B cell (primary cell): ENCODE data around the gene ZG16. TPM values are rescaled to one million over a fixed set of nuclear protein-coding genes. Genes with fewer than 3 reads are reported as not detected.
"Not testable (repeated sequence)": the region's sequence is repeated elsewhere in the genome, so short reads cannot be mapped to it uniquely, and the experiment has no call there.

Experiments used
- ATAC-seq: fragments of 200-7000 bp; cut with Tn5 transposase; one replicate; pipeline ENCODE4 v1.10.0; 2021; ENCODE audit warnings: low read depth, mild to moderate bottlenecking, moderate number of reproducible peaks, moderate library complexity
- CTCF ChIA-PET: fragments of 350-600 bp; sonication (Branson Sonifier 250); formaldehyde crosslinking; loops from one replicate; lab custom pipeline; 2021; ENCODE audit warnings: antibody characterized with exemption, inconsistent platforms; lab: Charles Lee
- POLR2A ChIA-PET: fragments of 350-600 bp; sonication (Branson Sonifier 250); formaldehyde crosslinking; loops from one replicate; lab custom pipeline; 2021; ENCODE audit warnings: antibody characterized with exemption; lab: Charles Lee
- DNase-seq: peaks from one replicate; pipeline ENCODE4 v3.0.0; 2013
- H2AFZ ChIP-seq: 2 replicates; pipeline ENCODE4 v1.6.1; 2012; ENCODE audit warnings: mild to moderate bottlenecking, low read depth, low read length; ENCODE audit not compliant: insufficient read depth, poor library complexity, severe bottlenecking
- H3K27ac ChIP-seq, 2 donors: 1 replicate in 1 of 2; 2 replicates in 1 of 2; pipeline ENCODE4 v1.5.1; 2012 to 2013; ENCODE audit warnings: low read length in 2 of 2, mild to moderate bottlenecking in 2 of 2, moderate library complexity in 1 of 2
- H3K27me3 ChIP-seq, 4 experiments: fragments of 200-600 bp in 1 of 4; sonication (generic) in 1 of 4; replicated peaks in 1 of 4; 1 replicate in 2 of 4; 2 replicates in 2 of 4; pipeline versions ENCODE4 v1.6.1 to v1.7.0; 2013 to 2016; ENCODE audit warnings: low read length in 3 of 4, mild to moderate bottlenecking in 2 of 4, mixed read lengths in 1 of 4, moderate library complexity in 1 of 4; ENCODE audit not compliant: insufficient read depth in 4 of 4, control insufficient read depth in 3 of 4; ENCODE audit errors: control extremely low read depth in 1 of 4
- H3K36me3 ChIP-seq, 2 experiments: replicated peaks in 1 of 2; 1 replicate in 1 of 2; 2 replicates in 1 of 2; pipeline versions ENCODE4 v1.6.1 to v1.7.1; 2013; ENCODE audit warnings: low read length in 1 of 2; ENCODE audit not compliant: insufficient read depth in 2 of 2, control insufficient read depth in 1 of 2; ENCODE audit errors: control extremely low read depth in 1 of 2, extremely low read depth in 1 of 2
- H3K4me1 ChIP-seq, 2 donors: fragments of 200-600 bp in 1 of 2; sonication (generic) in 1 of 2; 1 replicate in 1 of 2; 2 replicates in 1 of 2; pipeline versions ENCODE4 v1.5.1 to v1.6.1; 2013 to 2017; ENCODE audit warnings: low read length in 2 of 2; ENCODE audit not compliant: control insufficient read depth in 2 of 2, insufficient read depth in 2 of 2
- H3K4me2 ChIP-seq: replicated peaks from 2 replicates; pipeline ENCODE3; 2012; ENCODE audit warnings: mild to moderate bottlenecking, low read depth, low read length; ENCODE audit not compliant: poor library complexity, severe bottlenecking
- H3K4me3 ChIP-seq, 5 experiments: fragments of 200-600 bp in 1 of 5; sonication (generic) in 1 of 5; 1 replicate in 3 of 5; 2 replicates in 2 of 5; pipeline versions ENCODE4 v1.5.1 to v1.7.0; 2011 to 2016; ENCODE audit warnings: low read length in 4 of 5, mild to moderate bottlenecking in 4 of 5, low read depth in 2 of 5, control low read depth in 1 of 5, moderate library complexity in 1 of 5; ENCODE audit not compliant: insufficient read depth in 1 of 5; ENCODE audit errors: control extremely low read depth in 1 of 5, extremely low read depth in 1 of 5
- H3K79me2 ChIP-seq: fragments of 200-600 bp; sonication (generic); one replicate; pipeline ENCODE4 v1.6.0; 2016; ENCODE audit warnings: low read length; ENCODE audit not compliant: control insufficient read depth, insufficient read depth
- H3K9ac ChIP-seq: fragments of 200-600 bp; sonication (generic); 2 replicates; pipeline ENCODE4 v1.6.1; 2017; ENCODE audit warnings: mild to moderate bottlenecking, low read length, moderate library complexity
- H3K9me3 ChIP-seq, 3 donors: one replicate each; pipeline versions ENCODE4 v1.6.1 to v1.7.1; 2013; ENCODE audit warnings: low read length in 2 of 3; ENCODE audit not compliant: control insufficient read depth in 2 of 3, insufficient read depth in 1 of 3; ENCODE audit errors: control extremely low read depth in 1 of 3
- H4K20me1 ChIP-seq: 2 replicates; pipeline ENCODE4 v1.6.0; 2012; ENCODE audit warnings: mild to moderate bottlenecking, low read length; ENCODE audit not compliant: insufficient read depth, control insufficient read depth, poor library complexity, severe bottlenecking
- H3K27ac Mint-ChIP-seq: one replicate; pipeline ENCODE4 v1.8.0; 2021; ENCODE audit warnings: mixed read lengths
- H3K27me3 Mint-ChIP-seq: one replicate; pipeline ENCODE4 v1.8.0; 2021; ENCODE audit warnings: mixed read lengths
- H3K4me1 Mint-ChIP-seq: one replicate; pipeline ENCODE4 v1.8.0; 2021; ENCODE audit warnings: mixed read lengths
- H3K4me3 Mint-ChIP-seq: one replicate; pipeline ENCODE4 v1.8.0; 2021; ENCODE audit warnings: mixed read lengths
- H3K9me3 Mint-ChIP-seq: one replicate; pipeline ENCODE4 v1.8.0; 2022; ENCODE audit warnings: mixed read lengths; ENCODE audit not compliant: insufficient read depth
- CTCF ChIP-seq: fragments of 200-600 bp; IDR thresholded peaks from one replicate; pipeline ENCODE4 v1.8.0; 2022; ENCODE audit warnings: antibody characterized with exemption, mild to moderate bottlenecking
- EZH2 ChIP-seq: IDR thresholded peaks from 2 replicates; pipeline ENCODE4 v1.6.1; 2012; ENCODE audit warnings: borderline replicate concordance, low read depth, mild to moderate bottlenecking, moderate library complexity, low read length; ENCODE audit not compliant: insufficient read depth, poor library complexity, severe bottlenecking
- WGBS: methylation state at CpG from one replicate; pipeline ENCODE4 v1.1.5; 2013; ENCODE audit warnings: missing lambda C conversion rate; ENCODE audit not compliant: insufficient coverage; 5-methylcytosine and 5-hydroxymethylcytosine counted together
- intact Hi-C: fragments of 100-400 bp; cut with micrococcal nuclease; formaldehyde crosslinking; loops from one replicate; pipeline ENCODE4 v1.10.0; 2022
- polyA plus RNA-seq: library from polyadenylated mRNA; depleted of rRNA; stranded (reverse); fragments of >200 nt; gene quantifications from 2 replicates; pipeline ENCODE4 v1.2.3, GENCODE V29; 2012
- total RNA-seq, 2 donors: library from RNA; stranded (reverse); fragments of 120-200 nt in 1 of 2; gene quantifications; 1 replicate in 1 of 2; 2 replicates in 1 of 2; pipeline versions ENCODE4 v1.2.3 to v1.2.4, GENCODE V29; 2013 to 2022

The ZG16 gene
- total and polyA plus RNA-seq, 2 donors (not counting 1 experiment from before 2014, with no cell fraction given) = 0.06 TPM; not detected in 1

GRCh38 chr16:29770250-29770929 is 7.7 kb upstream of the ZG16 start:
- ATAC-seq (no peak), DNase-seq (no peak)
- TF ChIP-seq EZH2 = no peak
- TF ChIP-seq CTCF = no peak
- no peaks in the 10 kb centered on the region for H3K27me3 Mint-ChIP-seq
- Histone ChIP-seq H2AFZ (no peak overlapping the region), H3K4me3 (no peak overlapping the region), H3K27ac (no peak overlapping the region), H3K4me1 (no peaks in the 10 kb centered on the region), H3K9ac (no peak overlapping the region), H3K27me3 (no peaks in the 10 kb centered on the region), H3K36me3 (no peaks in the 10 kb centered on the region), H3K4me2 (no peak overlapping the region), H3K79me2 (no peaks in the 10 kb centered on the region), H4K20me1 (no peaks in the 10 kb centered on the region), H3K9me3 (no peaks in the 10 kb centered on the region)
- H3K4me1 Mint-ChIP-seq = no peaks in the 10 kb centered on the region
- intact Hi-C loops = no loop called here
- H3K27ac Mint-ChIP-seq = no peak overlapping the region
- WGBS = 88% methylated on average over 3 of the region's 7 CpGs
- no peak overlapping the region for H3K4me3 Mint-ChIP-seq
- ChIA-PET CTCF (no interaction called here), POLR2A (no interaction called here)
- H3K9me3 Mint-ChIP-seq = no peaks in the 10 kb centered on the region

- WGBS = 93% methylated on average over 5 of the region's 7 CpGs
- H3K27me3 Mint-ChIP-seq, H3K79me2 ChIP-seq, DNase-seq, H4K20me1 ChIP-seq, POLR2A ChIA-PET, H3K4me1 ChIP-seq, H3K9me3 Mint-ChIP-seq, H3K36me3 ChIP-seq, H3K9ac ChIP-seq, H3K27ac Mint-ChIP-seq, ATAC-seq, H3K4me1 Mint-ChIP-seq, H3K4me3 ChIP-seq, H3K4me3 Mint-ChIP-seq, H3K27ac ChIP-seq, H3K27me3 ChIP-seq, H3K4me2 ChIP-seq, H3K9me3 ChIP-seq, H2AFZ ChIP-seq, intact Hi-C loops: not testable (repeated sequence)
- CTCF ChIA-PET = interaction anchor here (1.2 kb wide), 1 partner anchor 13 kb away, joined by 3 read pairs; no protein-coding TSS in a partner anchor
Measured at GRCh38 chr16:29772330-29772729, 5.7 kb upstream of the ZG16 start.
